ENCODE results near the gene MCC.

The MCC gene

DNA sequence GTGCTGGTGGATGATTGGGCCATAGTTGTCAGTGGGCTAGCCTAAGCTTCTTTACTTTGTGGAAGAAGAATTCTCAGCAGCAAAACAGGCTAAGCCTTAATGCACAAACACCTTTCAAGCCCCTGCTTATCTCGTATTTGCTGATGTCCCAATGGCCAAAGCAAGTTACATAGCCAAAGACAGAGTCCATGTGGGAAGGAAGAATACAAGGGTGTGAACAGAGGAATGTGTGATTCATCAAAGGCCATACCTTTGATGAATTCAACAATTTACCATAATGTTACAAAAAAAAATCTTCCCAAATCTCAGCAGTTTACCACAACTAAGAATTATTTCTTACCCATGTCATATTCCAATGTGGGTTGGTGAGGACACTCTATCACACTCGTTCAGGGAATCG lies 24.1 kb upstream of the MCC start:
- no peak for DNase-seq (ENCODE audit: low read depth in 2 of 2)
- no peak overlapping the region for H3K4me3 ChIP-seq (replicated peaks in 1 of 2; ENCODE audit: low read depth in 2 of 2, low read length in 2 of 2)
- no peak for TF ChIP-seq CTCF (IDR thresholded peaks at IDR 0.05; ENCODE audit: low read depth, low read length)

DNA sequence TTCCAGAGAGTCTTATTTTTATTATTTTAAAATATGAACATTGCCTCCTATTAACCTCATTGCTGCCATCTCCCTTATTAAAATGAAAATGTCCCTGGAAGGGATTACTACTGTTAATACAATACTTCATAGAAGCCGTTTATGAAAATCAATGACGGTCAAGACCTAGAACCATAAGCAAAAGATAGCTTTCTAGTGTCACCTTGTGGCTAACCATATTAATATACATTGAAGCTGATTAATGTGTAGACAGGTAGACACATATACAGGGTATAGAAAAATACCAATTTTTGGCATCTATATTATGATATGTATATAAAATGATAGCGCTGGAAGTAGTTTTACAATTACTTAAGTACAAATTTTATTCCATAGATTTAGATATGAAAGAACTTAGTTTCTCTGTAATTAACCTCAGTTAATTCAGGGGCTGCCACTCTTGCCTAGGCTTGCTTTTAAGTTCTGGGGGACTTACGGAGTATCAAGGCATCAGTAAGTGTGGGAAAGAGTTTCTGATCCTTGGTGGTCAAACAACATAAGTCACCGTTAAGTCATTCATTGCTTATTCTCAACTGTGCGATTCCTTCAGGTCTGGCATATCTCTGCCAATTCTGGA lies 22.7 kb upstream of the MCC start:
- peak; percentile 46 for TF ChIP-seq CTCF (IDR thresholded peaks at IDR 0.05; ENCODE audit: low read depth, low read length)
- no peak overlapping the region for H3K4me3 ChIP-seq (replicated peaks in 1 of 2; ENCODE audit: low read depth in 2 of 2, low read length in 2 of 2)
- DNase-seq (ENCODE audit: low read depth in 2 of 2), result peak; percentile 78 to 81

DNA sequence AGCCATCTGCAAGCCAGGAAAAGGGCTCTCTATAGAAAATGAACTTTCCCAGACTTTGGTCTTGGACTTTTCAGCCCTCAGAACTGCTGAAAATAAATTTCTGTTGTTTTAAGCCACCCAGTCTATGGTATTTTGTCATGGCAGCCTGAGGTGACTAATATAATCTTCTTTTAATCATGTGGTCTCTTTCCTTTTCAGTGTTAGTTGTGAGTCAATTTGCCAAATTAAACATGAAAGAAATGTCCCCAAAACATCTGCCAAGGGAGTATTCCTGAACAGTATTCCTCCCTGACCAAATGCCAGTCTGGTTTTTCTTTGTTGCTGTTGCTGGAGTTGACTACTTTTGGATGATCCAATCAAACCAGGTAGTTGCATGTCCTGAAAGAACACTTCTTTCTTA lies 20.5 kb upstream of the MCC start:
- peak in 1 of 2 donors; percentile 44 for DNase-seq (ENCODE audit: low read depth in 2 of 2)
- no peak overlapping the region for H3K4me3 ChIP-seq (replicated peaks in 1 of 2; ENCODE audit: low read depth in 2 of 2, low read length in 2 of 2)
- no peak for TF ChIP-seq CTCF (IDR thresholded peaks at IDR 0.05; ENCODE audit: low read depth, low read length)

GRCh38 chr5:113507601-113508000 lies 19.3 kb upstream of the MCC start:
- no peak for TF ChIP-seq CTCF (IDR thresholded peaks at IDR 0.05; ENCODE audit: low read depth, low read length)
- H3K4me3 ChIP-seq (replicated peaks in 1 of 2; ENCODE audit: low read depth in 2 of 2, low read length in 2 of 2), result no peak overlapping the region
- no peak for DNase-seq (ENCODE audit: low read depth in 2 of 2)

- DNase-seq (ENCODE audit: low read depth in 2 of 2), result peak; percentile 32 to 51
- no peak overlapping the region for H3K4me3 ChIP-seq (replicated peaks in 1 of 2; ENCODE audit: low read depth in 2 of 2, low read length in 2 of 2)
- TF ChIP-seq CTCF (IDR thresholded peaks at IDR 0.05; ENCODE audit: low read depth, low read length), result no peak
Observed at GRCh38 chr5:113505181-113505580, 16.9 kb upstream of the MCC start.

DNA sequence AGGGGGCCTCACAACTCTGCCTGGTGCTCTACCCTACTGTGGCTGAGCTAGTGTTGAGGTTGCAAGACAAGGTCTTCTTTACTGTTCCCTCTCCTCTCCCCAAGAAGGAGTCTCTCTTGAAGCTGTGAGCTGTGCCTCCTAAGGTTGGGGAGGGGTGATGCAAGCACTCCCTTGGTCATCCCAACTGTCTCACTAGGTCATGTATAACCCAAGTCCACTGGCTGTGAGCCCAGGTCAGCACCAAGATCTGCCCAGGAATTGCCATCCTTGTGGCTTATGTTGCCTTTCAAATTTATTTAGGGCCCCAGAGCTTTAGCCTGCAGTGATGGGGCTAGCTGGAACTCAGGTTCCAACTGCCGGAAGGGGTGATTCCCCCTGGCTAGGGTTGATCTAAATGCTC lies 14.9 kb upstream of the MCC start:
- no peak for DNase-seq (ENCODE audit: low read depth in 2 of 2)
- TF ChIP-seq CTCF (IDR thresholded peaks at IDR 0.05; ENCODE audit: low read depth, low read length), result no peak
- H3K4me3 ChIP-seq (replicated peaks in 1 of 2; ENCODE audit: low read depth in 2 of 2, low read length in 2 of 2), result no peak overlapping the region

GRCh38 chr5:113502073-113502472 lies 13.8 kb upstream of the MCC start:
- no peak overlapping the region for H3K4me3 ChIP-seq (replicated peaks in 1 of 2; ENCODE audit: low read depth in 2 of 2, low read length in 2 of 2)
- no peak for DNase-seq (ENCODE audit: low read depth in 2 of 2)
- no peak for TF ChIP-seq CTCF (IDR thresholded peaks at IDR 0.05; ENCODE audit: low read depth, low read length)

Data from cardiac fibroblast (primary cell).